ENCODE data around the gene RBCK1. TPM values are rescaled to one million over a fixed set of nuclear protein-coding genes. Genes with fewer than 3 reads are reported as not detected.
"Not testable (repeated sequence)": the region's sequence is repeated elsewhere in the genome, so short reads cannot be mapped to it uniquely, and the experiment has no call there.

RBCK1 gene
- total RNA-seq, 1 donor from 2014 or later, result 108 TPM

GRCh38 chr20:367486-367887 lies 40.6 kb upstream of the RBCK1 start:
- Mint-ChIP-seq H3K27ac (peak overlapping the region; percentile 17), H3K9me3 (ENCODE audit: low read depth) (no peaks in the 10 kb centered on the region), H3K27me3 (no peaks in the 10 kb centered on the region), H3K36me3 (ENCODE audit: insufficient read depth) (no peaks in the 10 kb centered on the region), H3K4me3 (ENCODE audit: low read depth) (no peak overlapping the region), H3K4me1 (ENCODE audit: low read depth) (peaks cover 43% of the 10 kb centered on the region)
- TF ChIP-seq, protein P1, sequence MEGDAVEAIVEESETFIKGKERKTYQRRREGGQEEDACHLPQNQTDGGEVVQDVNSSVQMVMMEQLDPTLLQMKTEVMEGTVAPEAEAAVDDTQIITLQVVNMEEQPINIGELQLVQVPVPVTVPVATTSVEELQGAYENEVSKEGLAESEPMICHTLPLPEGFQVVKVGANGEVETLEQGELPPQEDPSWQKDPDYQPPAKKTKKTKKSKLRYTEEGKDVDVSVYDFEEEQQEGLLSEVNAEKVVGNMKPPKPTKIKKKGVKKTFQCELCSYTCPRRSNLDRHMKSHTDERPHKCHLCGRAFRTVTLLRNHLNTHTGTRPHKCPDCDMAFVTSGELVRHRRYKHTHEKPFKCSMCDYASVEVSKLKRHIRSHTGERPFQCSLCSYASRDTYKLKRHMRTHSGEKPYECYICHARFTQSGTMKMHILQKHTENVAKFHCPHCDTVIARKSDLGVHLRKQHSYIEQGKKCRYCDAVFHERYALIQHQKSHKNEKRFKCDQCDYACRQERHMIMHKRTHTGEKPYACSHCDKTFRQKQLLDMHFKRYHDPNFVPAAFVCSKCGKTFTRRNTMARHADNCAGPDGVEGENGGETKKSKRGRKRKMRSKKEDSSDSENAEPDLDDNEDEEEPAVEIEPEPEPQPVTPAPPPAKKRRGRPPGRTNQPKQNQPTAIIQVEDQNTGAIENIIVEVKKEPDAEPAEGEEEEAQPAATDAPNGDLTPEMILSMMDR (IDR thresholded peaks at IDR 0.05; ENCODE audit: unreplicated experiment), result no peak
- no peak for DNase-seq (ENCODE audit: low spot score, unreplicated experiment)

GRCh38 chr20:368915-369314 lies 39.2 kb upstream of the RBCK1 start:
- DNase-seq (ENCODE audit: low spot score, unreplicated experiment), result no peak
- H3K27ac Mint-ChIP-seq, result peak overlapping the region; percentile 63
- no peaks in the 10 kb centered on the region for H3K27me3 Mint-ChIP-seq
- no peaks in the 10 kb centered on the region for H3K9me3 Mint-ChIP-seq (ENCODE audit: low read depth)
- TF ChIP-seq, protein P1 (IDR thresholded peaks at IDR 0.05; ENCODE audit: unreplicated experiment), result no peak
- H3K36me3 Mint-ChIP-seq (ENCODE audit: insufficient read depth), result no peaks in the 10 kb centered on the region
- H3K4me3 Mint-ChIP-seq (ENCODE audit: low read depth), result no peak overlapping the region
- peaks cover 43% of the 10 kb centered on the region for H3K4me1 Mint-ChIP-seq (ENCODE audit: low read depth)

DNA sequence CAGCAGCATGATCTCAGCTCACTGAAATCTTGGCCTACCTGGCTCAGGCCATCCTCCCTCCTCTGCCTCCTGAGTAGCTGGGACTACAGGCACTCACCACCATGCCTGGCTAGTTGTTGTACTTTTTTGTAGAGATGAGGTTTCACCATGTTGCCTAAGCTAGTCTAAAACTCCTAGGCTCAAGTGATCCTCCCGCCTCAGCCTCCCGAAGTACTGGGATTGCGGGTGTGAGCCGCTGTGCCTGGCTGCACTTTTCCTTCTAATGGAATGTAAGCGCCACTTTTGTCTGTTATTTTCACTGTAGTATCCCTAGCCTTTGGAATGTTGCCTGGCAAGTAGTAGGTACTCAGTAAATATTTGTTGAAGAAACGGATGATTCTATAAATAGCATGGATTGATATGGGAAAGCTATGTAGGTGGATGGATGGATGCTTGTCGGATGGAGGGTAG lies 37.9 kb upstream of the RBCK1 start:
- Mint-ChIP-seq H3K27me3 (no peaks in the 10 kb centered on the region), H3K27ac (peak overlapping the region; percentile 94), H3K9me3 (ENCODE audit: low read depth) (no peaks in the 10 kb centered on the region), H3K36me3 (ENCODE audit: insufficient read depth) (no peaks in the 10 kb centered on the region), H3K4me1 (ENCODE audit: low read depth) (peaks cover 39% of the 10 kb centered on the region), H3K4me3 (ENCODE audit: low read depth) (peak overlapping the region; percentile 29)
- TF ChIP-seq, protein P1 (IDR thresholded peaks at IDR 0.05; ENCODE audit: unreplicated experiment), result no peak
- DNase-seq (ENCODE audit: low spot score, unreplicated experiment), result no peak

GRCh38 chr20:370977-371754 lies 36.9 kb upstream of the RBCK1 start:
- Mint-ChIP-seq H3K9me3 (ENCODE audit: low read depth) (no peaks in the 10 kb centered on the region), H3K4me1 (ENCODE audit: low read depth) (peaks cover 32% of the 10 kb centered on the region), H3K27me3 (peaks cover 3% of the 10 kb centered on the region), H3K4me3 (ENCODE audit: low read depth) (no peak overlapping the region), H3K27ac (peak overlapping the region; percentile 94), H3K36me3 (ENCODE audit: insufficient read depth) (no peaks in the 10 kb centered on the region)
- DNase-seq (ENCODE audit: low spot score, unreplicated experiment), result no peak
- TF ChIP-seq, protein P1 (IDR thresholded peaks at IDR 0.05; ENCODE audit: unreplicated experiment), result no peak

- Mint-ChIP-seq H3K4me3 (ENCODE audit: low read depth) (no peak overlapping the region), H3K36me3 (ENCODE audit: insufficient read depth) (no peaks in the 10 kb centered on the region), H3K9me3 (ENCODE audit: low read depth) (no peaks in the 10 kb centered on the region), H3K27me3 (peaks cover 6% of the 10 kb centered on the region), H3K4me1 (ENCODE audit: low read depth) (peaks cover 27% of the 10 kb centered on the region), H3K27ac (no peak overlapping the region)
- TF ChIP-seq, protein P1 (IDR thresholded peaks at IDR 0.05; ENCODE audit: unreplicated experiment), result no peak
- no peak for DNase-seq (ENCODE audit: low spot score, unreplicated experiment)
Observed at GRCh38 chr20:371755-372542, 36.1 kb upstream of the RBCK1 start.

DNA sequence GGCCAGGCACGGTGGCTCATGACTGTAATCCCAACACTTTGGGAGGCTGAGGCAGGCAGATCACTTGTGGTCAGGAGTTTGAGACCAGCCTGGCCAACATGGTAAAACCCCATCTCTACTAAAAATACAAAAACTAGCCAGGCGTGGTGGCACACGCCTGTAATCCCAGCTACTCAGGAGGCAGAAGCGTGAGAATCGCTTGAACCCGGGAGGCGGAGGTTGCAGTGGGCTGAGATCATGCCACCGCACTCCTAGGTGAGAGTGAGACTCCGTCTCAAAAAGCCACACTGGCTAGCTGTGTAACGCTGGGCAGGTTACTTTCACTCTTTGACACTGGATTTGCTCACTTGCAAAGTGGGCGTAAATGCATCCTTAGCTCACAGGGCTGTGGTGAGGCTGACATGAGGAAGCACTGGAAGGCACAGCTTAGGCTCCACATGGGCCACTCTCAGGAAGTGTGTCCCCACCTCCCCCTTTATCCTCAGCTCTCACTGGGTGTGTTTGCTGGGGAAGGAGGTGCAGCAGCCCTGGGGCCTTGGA lies 35.5 kb upstream of the RBCK1 start:
- H3K4me1 Mint-ChIP-seq (ENCODE audit: low read depth), result peaks cover 22% of the 10 kb centered on the region
- not testable (repeated sequence) for DNase-seq (ENCODE audit: low spot score, unreplicated experiment); H3K36me3 Mint-ChIP-seq (ENCODE audit: insufficient read depth); H3K4me3 Mint-ChIP-seq (ENCODE audit: low read depth); H3K9me3 Mint-ChIP-seq (ENCODE audit: low read depth); H3K27ac Mint-ChIP-seq; H3K27me3 Mint-ChIP-seq

Data from progenitor cell of endocrine pancreas (in vitro differentiated cells).